GM19238 (cell line): ENCODE measurements around the gene ACAN.

Experiments used
- DNase-seq: peaks from one replicate; pipeline ENCODE4 v3.0.0; 2011; ENCODE audit warnings: low spot score; ENCODE audit not compliant: insufficient read length

Gene ACAN

GRCh38 chr15:88877415-88877814 is 74.2 kb downstream of the ACAN start:
- no peak for DNase-seq

GRCh38 chr15:88877906-88878305 is 74.7 kb downstream of the ACAN start:
- no peak for DNase-seq

- DNase-seq, result peak; percentile 50
Measured at GRCh38 chr15:88878720-88879184, 75.5 kb downstream of the ACAN start.

GRCh38 chr15:88880944-88881740 is 77.9 kb downstream of the ACAN start:
- DNase-seq, result no peak

GRCh38 chr15:88881775-88882174 is 78.5 kb downstream of the ACAN start:
- DNase-seq, result no peak

GRCh38 chr15:88882785-88883184 is 79.5 kb downstream of the ACAN start:
- DNase-seq, result no peak

- DNase-seq, result no peak
Measured at GRCh38 chr15:88887068-88887580, 83.9 kb downstream of the ACAN start.

GRCh38 chr15:88888719-88889118 is 85.5 kb downstream of the ACAN start:
- DNase-seq, result no peak

- DNase-seq, result no peak
Measured at GRCh38 chr15:88890495-88890894, 87.3 kb downstream of the ACAN start.

- no peak for DNase-seq
Measured at GRCh38 chr15:88891540-88892254, 88.5 kb downstream of the ACAN start.

GRCh38 chr15:88894348-88894818 is 91.1 kb downstream of the ACAN start:
- peak; percentile 66 for DNase-seq

- DNase-seq, result peak; percentile 62
Measured at GRCh38 chr15:88894819-88895767, 91.9 kb downstream of the ACAN start, which contains the start of gene HAPLN3. HAPLN3 (minus strand) TSS chr15:88895544; CDS start chr15:88887298, 8,246 bp downstream.

- no peak for DNase-seq
Measured at GRCh38 chr15:88896333-88897033, 93.2 kb downstream of the ACAN start.

- no peak for DNase-seq
Measured at GRCh38 chr15:88897142-88897455, 93.9 kb downstream of the ACAN start.

GRCh38 chr15:88897456-88898194 is 94.4 kb downstream of the ACAN start:
- DNase-seq, result peak; percentile 45

GRCh38 chr15:88898736-88899135 is 95.5 kb downstream of the ACAN start:
- no peak for DNase-seq

- DNase-seq, result no peak
Measured at GRCh38 chr15:88899251-88899650, 96.0 kb downstream of the ACAN start.

- DNase-seq, result no peak
Measured at GRCh38 chr15:88900309-88900981, 97.2 kb downstream of the ACAN start.

GRCh38 chr15:88900982-88901418 is 97.8 kb downstream of the ACAN start:
- DNase-seq, result no peak
